TTC549 (cell line): Measurements from ENCODE around the gene SPHK1.
"Not testable (repeated sequence)": the region's sequence is repeated elsewhere in the genome, so short reads cannot be mapped to it uniquely, and the experiment has no call there.

Experiments used
- FAIRE-seq: peaks from 2 replicates; lab custom pipeline; 2012; peaks lifted over from hg19 to GRCh38; lab: Jason Lieb, UNC

Gene SPHK1, protein sequence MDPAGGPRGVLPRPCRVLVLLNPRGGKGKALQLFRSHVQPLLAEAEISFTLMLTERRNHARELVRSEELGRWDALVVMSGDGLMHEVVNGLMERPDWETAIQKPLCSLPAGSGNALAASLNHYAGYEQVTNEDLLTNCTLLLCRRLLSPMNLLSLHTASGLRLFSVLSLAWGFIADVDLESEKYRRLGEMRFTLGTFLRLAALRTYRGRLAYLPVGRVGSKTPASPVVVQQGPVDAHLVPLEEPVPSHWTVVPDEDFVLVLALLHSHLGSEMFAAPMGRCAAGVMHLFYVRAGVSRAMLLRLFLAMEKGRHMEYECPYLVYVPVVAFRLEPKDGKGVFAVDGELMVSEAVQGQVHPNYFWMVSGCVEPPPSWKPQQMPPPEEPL

DNA sequence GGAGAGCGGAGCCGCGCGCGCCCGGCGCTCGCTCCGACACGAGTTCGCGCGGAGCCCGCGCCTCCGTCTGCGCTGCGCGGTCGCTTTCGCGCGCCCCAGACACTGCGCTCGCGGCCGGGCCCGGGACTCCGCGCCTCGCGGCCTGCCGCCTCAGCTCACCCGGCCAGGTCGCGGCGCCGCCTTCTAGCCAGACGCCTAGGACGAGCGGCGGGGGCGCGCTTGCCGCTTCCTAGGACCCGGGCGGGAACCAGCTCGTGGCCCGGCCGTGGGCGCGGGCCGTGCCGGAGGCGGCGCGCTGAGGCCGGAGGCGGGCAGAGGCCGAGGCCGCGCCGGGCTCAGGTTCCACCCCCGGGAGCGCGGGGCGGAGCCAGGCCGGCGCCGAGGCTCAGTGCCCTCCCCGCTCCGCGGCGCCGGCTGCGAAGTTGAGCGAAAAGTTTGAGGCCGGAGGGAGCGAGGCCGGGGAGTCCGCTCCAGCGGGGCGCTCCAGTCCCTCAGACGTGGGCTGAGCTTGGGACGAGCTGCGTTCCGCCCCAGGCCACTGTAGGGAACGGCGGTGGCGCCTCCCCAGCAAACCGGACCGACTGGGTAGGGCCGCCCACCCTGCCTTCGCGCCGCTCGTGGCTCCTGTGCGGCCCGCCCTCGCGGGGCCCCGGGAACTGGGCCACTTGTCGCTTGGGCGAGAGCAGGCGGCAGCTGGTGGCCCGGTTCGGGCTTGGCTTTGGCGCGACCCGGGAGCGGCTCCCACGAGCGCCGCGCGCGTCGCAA, at the start of gene SPHK1:
Gene SPHK1, plus strand, starts transcription at position 388 of the 765 bp plus-strand sequence. CDS start 1,036 bp downstream, outside the sequence.
- no peak for FAIRE-seq

DNA sequence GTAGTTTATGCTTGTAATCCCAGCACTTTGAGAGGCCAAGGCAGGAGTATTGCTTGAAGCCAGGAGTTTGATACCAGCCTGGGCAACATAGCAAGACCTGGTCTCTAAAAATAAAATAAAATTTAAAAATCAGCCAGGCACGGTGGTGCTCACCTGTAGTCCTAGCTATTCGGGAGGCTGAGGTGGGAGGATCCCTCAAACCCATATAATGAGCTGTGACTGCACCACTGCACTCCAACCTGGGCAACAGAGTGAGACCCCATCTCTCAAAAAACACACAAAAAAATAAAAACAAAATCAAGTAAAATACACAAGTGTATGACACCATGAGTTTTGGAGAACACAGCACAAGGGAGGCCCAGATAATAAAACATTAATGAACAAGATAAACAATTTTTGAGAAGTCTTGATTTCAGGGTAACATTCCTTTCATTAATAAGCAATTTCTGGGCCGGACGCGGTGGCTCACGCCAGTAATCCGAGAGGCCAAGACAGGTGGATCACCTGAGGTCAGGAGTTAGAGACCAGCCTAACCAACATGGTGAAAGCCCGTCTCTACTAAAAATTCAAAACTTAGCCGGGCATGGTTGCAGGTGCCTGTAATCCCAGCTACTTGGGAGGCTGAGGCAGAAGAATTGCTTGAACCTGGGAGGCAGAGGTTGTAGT, 48.6 kb upstream of the SPHK1 start:
- FAIRE-seq = no peak

DNA sequence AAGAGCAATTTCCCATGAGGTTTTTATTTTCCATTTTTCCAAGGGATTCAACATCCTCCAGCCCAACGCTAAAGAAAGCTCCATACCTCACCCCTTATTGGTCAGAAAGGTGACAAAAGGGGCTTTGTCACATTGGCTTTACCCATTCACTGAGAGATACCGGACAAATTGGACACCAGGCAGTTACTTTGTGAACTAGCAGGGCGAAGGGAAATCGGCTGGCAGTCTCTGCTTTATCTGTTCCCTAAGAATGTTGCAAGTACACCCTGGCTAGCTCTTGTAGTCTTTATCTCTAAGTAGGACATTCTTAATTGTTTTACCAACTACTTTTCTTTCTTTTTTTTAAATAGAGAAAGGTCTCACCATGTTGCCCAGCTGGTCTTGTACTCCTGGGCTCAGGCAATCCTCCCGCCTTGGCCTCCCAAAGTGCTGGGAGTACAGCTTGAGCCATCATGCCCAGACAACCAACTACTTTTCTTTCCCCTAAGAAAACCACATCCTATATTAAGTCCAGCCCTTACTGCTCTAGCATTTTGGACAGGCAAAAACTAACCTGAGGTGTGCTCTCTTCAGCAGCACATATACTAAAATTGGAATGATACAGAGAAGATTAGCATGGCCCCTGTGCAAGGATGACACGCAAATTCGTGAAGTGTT, 47.5 kb upstream of the SPHK1 start:
- FAIRE-seq = no peak

DNA sequence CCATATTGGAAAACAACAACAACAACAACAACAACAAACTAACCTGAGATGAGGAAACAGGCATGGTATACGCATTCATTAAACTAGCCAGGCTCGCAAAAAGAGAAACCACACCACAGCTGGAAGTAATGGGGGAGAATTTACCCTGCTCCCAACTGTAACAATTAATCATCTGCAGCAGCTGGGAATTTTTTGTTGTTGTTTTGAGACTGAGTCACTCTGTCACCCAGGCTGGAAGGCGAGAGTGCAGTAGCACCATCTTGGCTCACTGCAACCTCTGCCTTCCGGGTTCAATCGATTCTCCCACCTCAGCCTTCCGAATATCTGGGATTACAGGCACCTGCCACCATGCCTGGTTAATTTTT, 47.0 kb upstream of the SPHK1 start:
- FAIRE-seq = no peak

DNA sequence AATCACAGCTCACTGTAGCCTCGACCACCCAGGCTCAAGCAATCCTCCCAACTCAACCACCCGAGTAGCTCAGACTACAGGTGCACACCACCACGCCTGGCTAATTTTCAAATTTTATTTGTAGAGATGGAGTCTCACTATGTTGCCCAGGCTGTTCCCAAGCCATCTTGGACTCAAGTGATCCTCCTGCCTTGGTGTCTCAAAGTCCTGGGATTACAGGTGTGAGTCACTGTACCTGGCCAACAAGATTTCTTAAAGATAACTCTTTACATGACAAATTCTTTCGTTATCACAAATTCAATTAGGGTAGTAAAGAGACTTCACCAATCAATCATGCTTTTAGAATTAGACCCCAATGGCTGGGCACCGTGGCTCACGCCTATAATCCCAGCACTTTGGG, 43.1 kb upstream of the SPHK1 start:
- no peak for FAIRE-seq

DNA sequence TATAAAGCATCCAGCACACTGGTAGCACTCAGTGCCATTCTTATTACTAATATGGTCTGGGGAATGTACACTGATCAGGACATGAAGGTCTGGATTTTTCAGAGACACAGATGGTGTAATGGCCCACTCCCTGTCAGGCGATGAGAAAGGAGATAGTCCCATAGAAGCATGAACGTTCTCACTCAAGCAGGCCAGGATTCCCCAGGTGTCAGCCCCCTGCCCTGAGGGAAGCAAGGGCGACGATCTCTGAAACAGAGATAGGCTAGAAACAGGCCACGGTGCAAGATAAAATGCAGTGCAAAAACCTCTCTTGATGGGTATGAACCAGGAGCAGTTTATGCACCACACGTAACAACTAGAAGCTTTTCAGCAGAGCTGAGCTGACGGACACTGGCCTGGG, 41.3 kb upstream of the SPHK1 start:
- no peak for FAIRE-seq

DNA sequence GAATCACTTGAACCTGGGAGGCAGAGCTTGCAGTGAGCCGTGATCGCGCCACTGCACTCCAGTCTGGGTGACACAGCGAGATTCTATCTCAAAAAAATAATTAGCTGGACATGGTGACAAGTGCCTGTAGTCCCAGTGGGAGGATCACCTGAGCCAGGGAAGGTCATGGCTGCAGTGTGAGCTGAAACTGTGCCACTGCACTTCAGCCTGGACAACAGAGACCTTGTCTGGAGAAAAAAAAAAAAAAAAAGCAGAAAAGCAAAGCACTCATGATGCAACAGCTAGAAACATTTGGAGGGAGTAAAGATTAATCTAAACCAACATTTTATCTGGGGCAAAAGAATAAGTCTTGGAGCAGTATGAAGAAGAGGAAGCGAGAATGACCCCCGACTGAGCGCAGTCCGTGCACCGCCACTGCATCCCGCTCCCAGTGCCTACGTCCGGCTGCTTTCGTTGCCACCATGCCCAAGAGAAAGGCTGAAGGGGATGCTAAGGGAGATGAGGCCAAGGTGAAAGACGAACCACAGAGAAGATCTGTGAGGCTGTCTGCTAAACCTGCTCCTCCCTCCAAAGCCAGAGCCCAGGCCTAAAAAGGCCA, 38.9 kb upstream of the SPHK1 start:
- no peak for FAIRE-seq

DNA sequence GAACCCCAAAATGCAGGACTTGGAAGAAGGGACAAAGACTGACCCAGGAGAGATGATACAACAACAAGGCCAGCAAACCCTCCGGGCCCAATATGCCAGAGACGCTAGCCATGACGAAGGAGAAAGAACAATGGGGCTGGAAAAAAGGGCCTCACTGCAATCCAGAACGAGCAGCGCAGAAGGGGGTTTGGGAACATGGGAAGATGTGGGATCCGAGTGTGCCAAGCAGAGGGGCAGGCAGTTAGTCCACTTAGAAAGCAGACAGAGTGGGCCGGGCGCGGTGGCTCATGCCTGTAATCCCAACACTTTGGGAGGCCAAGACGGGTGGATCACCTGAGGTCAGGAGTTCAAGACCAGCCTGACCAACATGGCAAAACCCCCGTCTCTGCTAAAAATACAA, 37.5 kb upstream of the SPHK1 start:
- FAIRE-seq = not testable (repeated sequence)

DNA sequence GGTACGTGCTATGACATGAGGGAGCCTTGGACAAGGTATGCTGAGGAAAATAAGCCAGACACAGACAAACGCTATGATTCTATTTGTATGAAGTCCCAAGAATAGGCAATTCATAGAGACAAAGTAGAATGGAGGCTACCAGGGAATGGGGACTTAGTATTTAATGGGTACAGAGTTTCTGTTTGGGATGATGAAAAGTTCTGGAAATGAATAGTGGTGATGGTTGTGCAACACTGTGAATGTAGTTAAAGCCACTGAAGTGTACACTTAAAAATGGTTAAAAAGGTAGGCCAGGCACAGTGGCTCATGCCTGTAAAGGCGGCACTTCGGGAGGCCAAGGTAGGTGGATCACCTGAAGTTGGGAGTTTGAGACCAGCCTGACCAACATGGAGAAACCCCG, 33.9 kb upstream of the SPHK1 start:
- FAIRE-seq = no peak

DNA sequence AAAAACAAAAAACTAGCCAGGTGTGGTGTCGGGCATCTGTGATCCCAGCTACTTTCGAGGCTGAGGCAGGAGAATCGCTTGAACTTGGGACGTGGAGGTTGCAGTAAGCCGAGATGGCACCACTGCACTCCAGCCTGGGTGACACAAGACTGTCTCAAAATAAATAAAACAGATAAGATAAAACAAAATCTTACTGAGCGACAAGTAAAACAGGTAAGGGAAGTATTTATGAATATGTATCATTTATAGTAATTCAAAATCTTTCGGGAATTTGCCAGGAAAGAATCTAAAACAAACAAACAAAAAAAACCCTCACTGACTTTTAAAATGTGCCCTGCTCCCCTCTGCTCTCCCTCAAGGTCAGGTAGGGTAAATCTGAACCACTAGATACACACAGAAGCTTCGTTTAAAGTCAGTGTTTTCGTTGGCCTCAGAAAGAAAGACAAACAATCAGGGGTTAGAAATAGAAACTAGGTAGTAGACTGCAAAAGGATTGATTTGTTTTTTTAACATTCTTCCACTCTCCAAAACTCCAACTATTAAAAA, 32.8 kb upstream of the SPHK1 start:
- no peak for FAIRE-seq

DNA sequence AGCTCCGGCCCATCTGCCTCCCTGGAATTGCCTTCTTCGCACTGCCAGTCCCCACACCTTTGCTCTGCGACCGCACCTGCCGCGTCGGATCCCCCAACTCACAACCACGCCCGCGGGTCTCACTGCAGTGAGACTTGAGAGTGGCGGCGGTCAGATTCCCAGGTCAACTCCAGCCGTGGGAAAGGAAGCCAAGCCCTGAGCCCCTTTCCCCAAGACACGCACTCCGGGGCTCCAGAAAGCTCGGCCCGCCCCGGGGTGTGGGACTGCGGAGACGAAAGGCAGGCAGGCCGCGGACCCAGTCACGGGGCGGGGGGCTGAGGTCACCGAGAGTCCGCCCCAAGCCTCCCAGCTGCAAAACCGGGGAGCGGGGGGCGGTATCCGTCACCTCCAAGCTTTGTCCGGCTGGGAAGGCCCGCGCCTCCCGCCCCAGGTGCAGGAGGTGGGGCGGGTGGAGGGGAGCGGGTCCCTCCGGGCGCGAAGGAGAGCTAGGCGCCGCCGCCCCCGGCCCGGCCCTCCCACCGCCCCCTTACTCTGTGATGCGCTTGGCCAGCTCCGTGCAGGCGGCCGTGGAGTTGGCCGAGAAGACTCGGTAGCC, 31.3 kb upstream of the SPHK1 start:
- FAIRE-seq = no peak

DNA sequence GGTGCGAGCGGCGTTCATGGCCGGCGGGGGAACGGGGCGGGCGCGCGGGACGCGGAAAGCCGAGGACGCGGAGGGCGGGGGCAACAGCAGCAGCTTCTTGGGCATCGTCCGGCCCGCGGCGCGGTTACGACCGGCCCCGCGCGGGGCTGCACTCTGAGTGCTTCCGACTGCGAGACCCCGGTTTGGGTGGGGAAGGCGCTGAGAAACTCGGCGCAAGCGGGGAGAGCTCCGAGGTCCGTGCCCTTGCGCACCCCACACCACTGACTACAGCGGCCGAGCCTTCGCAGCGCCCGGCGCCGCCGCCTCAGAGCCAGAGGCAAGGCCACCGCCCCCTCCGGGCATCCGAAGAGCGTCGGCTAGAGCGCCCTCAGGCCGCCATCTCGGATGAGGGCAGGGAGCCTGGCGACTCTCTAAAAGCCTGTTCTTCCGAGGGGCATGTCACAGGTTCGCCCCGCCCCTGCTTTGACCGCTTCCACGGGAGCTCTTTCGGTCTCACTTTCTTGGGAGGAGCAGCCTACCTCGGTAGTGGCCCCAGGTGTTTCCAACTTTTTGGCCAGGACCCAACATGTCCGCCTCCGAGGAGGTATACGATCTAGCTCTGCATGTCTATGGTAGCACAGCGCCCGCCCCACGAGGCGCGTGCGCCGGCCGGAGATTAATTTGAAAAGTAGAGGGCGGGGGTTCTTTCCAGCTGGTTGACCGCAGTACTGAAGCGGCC, 30.7 kb upstream of the SPHK1 start, which contains the start of gene PRPSAP1:
Gene PRPSAP1, minus strand, starts transcription at position 318 of the 718 bp plus-strand sequence. Its CDS starts 213 bp downstream, at position 105.
- FAIRE-seq = no peak

DNA sequence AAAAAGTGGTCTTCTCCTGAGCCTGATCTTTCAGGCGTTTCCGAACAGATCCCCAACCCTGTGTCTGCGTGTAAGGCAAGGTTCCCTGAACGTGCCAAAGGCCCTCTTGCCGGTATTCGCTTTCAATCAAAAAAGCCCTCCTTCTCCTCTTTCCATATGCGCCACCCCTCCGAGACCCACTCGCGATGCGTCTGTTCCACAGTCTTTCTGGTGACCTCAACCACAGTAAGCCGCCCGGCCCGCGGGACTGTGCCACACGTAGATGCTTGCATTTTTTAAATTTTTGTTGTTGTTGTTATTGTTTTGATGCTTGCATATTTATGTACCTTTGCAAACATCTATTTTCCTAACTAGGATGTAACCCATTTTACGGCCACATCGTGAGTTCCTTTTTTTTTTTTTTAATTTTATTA, 30.1 kb upstream of the SPHK1 start:
- no peak for FAIRE-seq

DNA sequence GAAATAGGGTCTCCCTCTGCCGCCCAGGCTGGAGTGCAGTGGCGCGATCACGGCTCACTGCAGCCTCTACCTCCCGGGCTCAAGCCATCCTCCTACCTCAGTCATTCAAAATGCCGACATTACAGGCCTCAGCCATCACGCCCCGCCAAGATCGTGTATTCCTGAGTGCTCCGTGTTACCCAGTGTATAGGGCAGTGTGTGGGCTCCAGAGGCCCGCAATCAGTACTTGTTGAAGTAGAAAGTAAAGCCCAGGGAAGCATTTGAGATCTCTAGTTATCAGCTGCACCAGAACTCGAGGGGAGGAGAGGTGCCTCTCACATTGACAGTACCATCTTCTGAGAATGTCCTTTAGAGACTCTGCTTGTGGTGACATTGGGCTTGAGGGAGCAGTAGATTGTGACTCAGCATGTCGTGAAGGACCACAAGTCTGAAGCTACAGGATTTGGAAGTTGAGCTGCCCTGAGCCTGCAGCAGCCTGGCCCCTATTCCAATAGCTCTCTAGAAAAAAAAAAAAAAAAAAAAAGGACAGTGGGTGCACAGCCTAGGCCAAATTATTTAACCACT, 29.6 kb upstream of the SPHK1 start:
- FAIRE-seq = no peak

DNA sequence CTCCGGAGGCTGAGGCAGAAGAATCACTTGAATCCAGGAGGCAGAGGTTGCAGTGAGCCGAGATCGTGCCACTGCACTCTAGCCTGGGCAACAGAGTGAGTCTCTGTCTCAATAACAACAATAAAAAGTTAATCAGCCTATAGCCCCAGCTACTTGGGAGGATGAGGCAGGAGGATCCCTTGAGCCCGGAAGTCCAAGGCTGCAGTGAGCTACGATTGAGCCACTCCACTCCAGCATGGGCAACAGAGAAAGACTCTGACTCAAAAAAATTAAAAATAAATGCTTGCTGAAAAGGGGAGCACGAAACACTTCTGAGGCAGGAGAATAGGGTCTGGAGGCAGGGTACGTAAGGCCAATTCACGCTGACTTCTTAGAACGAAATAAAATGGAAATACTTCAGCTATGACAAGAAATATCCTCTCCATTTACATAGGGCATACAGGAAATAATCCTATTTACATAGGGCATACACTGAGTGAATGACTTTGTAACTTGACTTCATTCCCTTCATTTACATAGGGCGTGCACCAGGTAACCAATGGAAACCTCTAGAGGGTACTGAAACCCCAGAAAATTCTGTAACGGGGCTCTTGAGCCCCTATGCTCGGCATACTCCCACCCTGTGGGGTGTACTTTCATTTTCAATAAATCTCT, 27.5 kb upstream of the SPHK1 start:
- FAIRE-seq = no peak

DNA sequence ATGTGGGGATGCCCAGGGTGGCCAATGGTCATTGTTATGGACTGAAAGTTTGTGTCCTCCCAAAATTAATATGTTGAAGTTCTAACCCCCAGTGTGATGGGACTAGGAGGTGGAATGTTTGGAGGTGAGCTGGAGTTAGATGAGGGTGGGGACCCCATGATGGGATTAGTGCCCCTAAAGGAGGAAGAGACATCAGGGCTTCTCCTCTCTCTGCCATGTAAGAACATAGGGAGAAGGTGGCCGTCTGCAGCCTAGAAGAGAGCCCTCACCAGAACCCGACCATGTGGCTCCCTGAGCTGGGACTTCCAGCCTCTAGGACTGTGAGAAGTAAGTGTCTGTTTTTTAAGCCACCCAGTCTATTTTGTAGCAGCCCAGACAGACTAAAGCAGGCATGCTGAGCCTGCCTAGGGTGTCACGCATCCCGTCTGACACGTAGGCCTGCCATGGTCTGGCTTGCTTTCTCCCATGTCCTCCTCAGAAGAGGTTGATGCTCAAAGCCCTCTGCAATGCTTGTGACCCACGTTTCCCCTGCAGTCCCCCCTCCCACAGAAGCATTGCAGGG, 26.7 kb upstream of the SPHK1 start:
- FAIRE-seq = no peak

DNA sequence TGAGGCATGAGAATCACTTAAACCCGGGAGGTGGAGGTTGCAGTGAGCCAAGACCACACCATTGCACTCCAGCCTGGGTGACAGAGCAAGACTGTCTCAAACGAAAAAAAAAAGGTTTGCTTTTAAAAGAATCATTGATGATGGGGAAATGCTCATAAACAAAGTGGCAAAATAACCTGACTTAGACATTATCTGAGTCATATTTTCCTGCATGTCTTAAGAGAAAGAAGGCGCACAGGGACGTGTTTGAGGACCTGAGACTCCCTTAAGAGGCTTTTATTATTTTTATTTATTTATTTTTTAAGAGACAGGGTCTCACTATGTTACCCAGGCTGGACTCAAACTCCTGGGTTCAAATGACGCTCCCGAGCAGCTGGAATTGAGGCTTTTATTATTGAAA, 25.0 kb upstream of the SPHK1 start:
- FAIRE-seq = no peak

DNA sequence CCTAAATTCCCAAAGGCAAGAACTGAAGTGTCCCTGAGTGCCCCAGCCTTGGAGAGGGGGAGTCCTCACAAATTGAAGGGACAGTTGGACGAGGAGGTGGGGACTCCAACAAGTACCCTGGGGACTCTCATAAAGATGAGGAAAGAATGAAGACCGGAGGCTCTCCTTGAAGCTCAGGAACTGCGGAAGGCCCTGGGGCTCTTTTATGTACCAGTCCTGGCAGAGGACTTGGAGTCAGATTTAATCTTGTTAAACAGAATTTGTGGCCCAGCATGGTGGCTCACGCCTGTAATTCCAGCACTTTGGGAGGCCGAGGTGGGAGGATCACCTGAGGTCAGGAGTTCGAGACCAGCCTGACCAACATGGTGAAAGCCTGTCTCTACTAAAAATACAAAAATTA, 24.6 kb upstream of the SPHK1 start:
- FAIRE-seq = not testable (repeated sequence)

DNA sequence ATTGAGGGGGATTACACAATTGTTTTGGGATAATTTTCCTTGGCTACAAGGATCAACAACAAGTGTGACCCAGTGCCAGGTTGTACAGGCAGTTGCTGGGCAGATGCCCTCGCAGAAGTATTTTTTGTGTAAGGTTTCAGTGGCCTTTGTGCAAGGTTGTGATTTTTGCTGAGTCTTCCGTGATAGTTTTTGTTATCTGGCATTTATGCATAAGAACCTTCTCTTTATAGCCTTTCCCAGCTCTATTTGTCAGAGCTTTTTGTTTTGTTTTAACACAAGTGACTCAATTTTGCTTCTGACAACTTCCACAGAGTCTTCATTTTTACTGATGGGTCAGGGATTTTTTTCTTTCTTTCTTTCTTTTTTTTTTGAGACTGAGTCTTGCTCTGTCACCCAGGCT, 23.9 kb upstream of the SPHK1 start:
- FAIRE-seq = no peak
